ENCODE data around the gene TFF1.

The TFF1 gene

GRCh38 chr21:42313501-42313969 lies 52.8 kb downstream of the TFF1 start:
- POLR2A ChIA-PET (ENCODE audit: low non-redundant PET), result no interaction called here
- H3K27ac ChIP-seq, result no peak overlapping the region
- DNase-seq (ENCODE audit: low spot score), result no peak
- CTCF ChIA-PET, result no interaction called here
- TF ChIP-seq CTCF (conservative IDR thresholded peaks at IDR 0.05; ENCODE audit: low read depth), result no peak

GRCh38 chr21:42312626-42313104 lies 53.7 kb downstream of the TFF1 start:
- H3K27ac ChIP-seq, result no peak overlapping the region
- POLR2A ChIA-PET (ENCODE audit: low non-redundant PET), result no interaction called here
- DNase-seq (ENCODE audit: low spot score), result no peak
- CTCF ChIA-PET, result interaction anchor here (0.7 kb wide), 1 partner anchor 59 kb away, joined by 3 read pairs; no protein-coding TSS in a partner anchor
- TF ChIP-seq CTCF (conservative IDR thresholded peaks at IDR 0.05; ENCODE audit: low read depth), result no peak
